HG02885 (cell line): ENCODE measurements around the gene ARRDC4.

Experiments used
- ATAC-seq: cut with Tn5 transposase; IDR thresholded peaks from one replicate; pipeline ENCODE4 v1.9.1; 2021; ENCODE audit warnings: mild to moderate bottlenecking; ENCODE audit not compliant: unreplicated experiment, poor library complexity

ARRDC4 gene

GRCh38 chr15:97960364-97961066 lies at the start of gene ARRDC4:
Gene ARRDC4 (plus strand): TSS chr15:97960703. CDS start chr15:97960862, 159 bp downstream.
- peak; percentile 88 for ATAC-seq

GRCh38 chr15:97914711-97915110 lies 45.8 kb upstream of the ARRDC4 start:
- ATAC-seq = no peak

- no peak for ATAC-seq
Measured at GRCh38 chr15:97915261-97915660, 45.2 kb upstream of the ARRDC4 start.

- ATAC-seq = no peak
Measured at GRCh38 chr15:97921296-97921865, 39.1 kb upstream of the ARRDC4 start.

- ATAC-seq = no peak
Measured at GRCh38 chr15:97929456-97930229, 30.9 kb upstream of the ARRDC4 start.

GRCh38 chr15:97930230-97930629 lies 30.3 kb upstream of the ARRDC4 start:
- no peak for ATAC-seq

GRCh38 chr15:97931314-97931713 lies 29.2 kb upstream of the ARRDC4 start:
- no peak for ATAC-seq

- no peak for ATAC-seq
Measured at GRCh38 chr15:97933589-97933988, 26.9 kb upstream of the ARRDC4 start.

GRCh38 chr15:97940993-97941392 lies 19.5 kb upstream of the ARRDC4 start:
- ATAC-seq = no peak

GRCh38 chr15:97941572-97941971 lies 18.9 kb upstream of the ARRDC4 start:
- ATAC-seq = no peak

GRCh38 chr15:97944724-97945123 lies 15.8 kb upstream of the ARRDC4 start:
- no peak for ATAC-seq

- no peak for ATAC-seq
Measured at GRCh38 chr15:97947465-97948260, 12.8 kb upstream of the ARRDC4 start.

- ATAC-seq = no peak
Measured at GRCh38 chr15:97953254-97953653, 7.2 kb upstream of the ARRDC4 start.

- no peak for ATAC-seq
Measured at GRCh38 chr15:97953748-97954147, 6.8 kb upstream of the ARRDC4 start.

- ATAC-seq = no peak
Measured at GRCh38 chr15:97955035-97955434, 5.5 kb upstream of the ARRDC4 start.

GRCh38 chr15:97955529-97955928 lies 5.0 kb upstream of the ARRDC4 start:
- ATAC-seq = no peak

- no peak for ATAC-seq
Measured at GRCh38 chr15:97959724-97960363, 659 bp upstream of the ARRDC4 start.

GRCh38 chr15:97961067-97961954 lies 808 bp downstream of the ARRDC4 start:
- no peak for ATAC-seq

- ATAC-seq = no peak
Measured at GRCh38 chr15:97962263-97962662, 1.8 kb downstream of the ARRDC4 start.
